Hepatocyte (in vitro differentiated cells): Measurements from ENCODE around the gene MRAP2. TPM values are rescaled to one million over a fixed set of nuclear protein-coding genes. Genes with fewer than 3 reads are reported as not detected.

Experiments used
- DNase-seq: peaks from one replicate; pipeline ENCODE4 v3.0.0-alpha.2; 2016; ENCODE audit warnings: low spot score
- H2AFZ ChIP-seq: fragments of 200-600 bp; sonication (generic); 2 replicates; pipeline ENCODE4 v1.6.0; 2016; ENCODE audit warnings: antibody characterized with exemption, mild to moderate bottlenecking
- H3K27ac ChIP-seq: fragments of 200-600 bp; sonication (generic); 2 replicates; pipeline ENCODE4 v1.5.1; 2016; ENCODE audit warnings: mild to moderate bottlenecking
- H3K27me3 ChIP-seq: fragments of 200-600 bp; sonication (generic); 2 replicates; pipeline ENCODE4 v1.6.1; 2016
- H3K36me3 ChIP-seq: fragments of 200-600 bp; sonication (generic); replicated peaks from 2 replicates; pipeline ENCODE4 v1.5.1; 2016; ENCODE audit warnings: low read depth; ENCODE audit not compliant: insufficient read depth
- H3K4me1 ChIP-seq: fragments of 200-600 bp; sonication (generic); 2 replicates; pipeline ENCODE4 v1.5.1; 2016; ENCODE audit warnings: mild to moderate bottlenecking, moderate library complexity; ENCODE audit not compliant: insufficient read depth
- H3K4me2 ChIP-seq: fragments of 200-600 bp; sonication (generic); 2 replicates; pipeline ENCODE4 v1.6.0; 2016
- H3K4me3 ChIP-seq: fragments of 200-600 bp; sonication (generic); 2 replicates; pipeline ENCODE4 v1.5.1; 2016; ENCODE audit warnings: mild to moderate bottlenecking
- H3K79me2 ChIP-seq: fragments of 200-600 bp; sonication (generic); 2 replicates; pipeline ENCODE4 v1.6.0; 2017; ENCODE audit warnings: mild to moderate bottlenecking
- H3K9me2 ChIP-seq: fragments of 200-600 bp; sonication (generic); replicated peaks from 2 replicates; pipeline ENCODE4 v1.6.0; 2017; ENCODE audit warnings: mild to moderate bottlenecking; ENCODE audit not compliant: insufficient read depth
- H3K9me3 ChIP-seq: fragments of 200-600 bp; sonication (generic); 2 replicates; pipeline ENCODE4 v1.5.1; 2016; ENCODE audit warnings: low read depth, mild to moderate bottlenecking
- H4K20me1 ChIP-seq: fragments of 200-600 bp; sonication (generic); 2 replicates; pipeline ENCODE4 v1.6.0; 2016; ENCODE audit warnings: mild to moderate bottlenecking; ENCODE audit not compliant: insufficient read depth, poor library complexity, severe bottlenecking
- CTCF ChIP-seq: fragments of 200-600 bp; sonication (generic); IDR thresholded peaks from 2 replicates; pipeline ENCODE4 v1.5.1; 2016; ENCODE audit warnings: antibody characterized with exemption, mild to moderate bottlenecking; ENCODE audit not compliant: poor library complexity
- EZH2 ChIP-seq: fragments of 200-600 bp; sonication (generic); IDR thresholded peaks from 2 replicates; pipeline ENCODE4 v1.6.1; 2016; ENCODE audit warnings: antibody characterized with exemption, mild to moderate bottlenecking, borderline replicate concordance
- EZH2phosphoT487 ChIP-seq: fragments of 200-600 bp; sonication (generic); IDR thresholded peaks from one replicate; pipeline ENCODE4 v1.6.1; 2018; ENCODE audit warnings: antibody characterized with exemption, mild to moderate bottlenecking, low read depth, moderate library complexity; ENCODE audit not compliant: unreplicated experiment, severe bottlenecking
- polyA plus RNA-seq: library from polyadenylated mRNA; unstranded; fragments of >200 nt; fragmentation: Nextera tagmentation; extraction: Ambion mirVana; gene quantifications from 2 replicates; pipeline ENCODE4 v1.2.1, GENCODE V29; 2016
- total RNA-seq: library from RNA; depleted of rRNA; stranded (reverse); fragments of >200 nt; gene quantifications from 2 replicates; pipeline ENCODE4 v1.2.3, GENCODE V29; 2014

MRAP2 gene
- total and polyA plus RNA-seq, 2 experiments from 2014 or later, result 2.2 to 2.5 TPM

GRCh38 chr6:84139311-84139710, 105.7 kb downstream of the MRAP2 start:
- no peaks in the 10 kb centered on the region for H3K9me2 ChIP-seq
- no peaks in the 10 kb centered on the region for H3K9me3 ChIP-seq
- no peak overlapping the region for H3K27ac ChIP-seq
- H3K79me2 ChIP-seq, result no peaks in the 10 kb centered on the region
- H2AFZ ChIP-seq, result no peak overlapping the region
- H3K36me3 ChIP-seq, result no peaks in the 10 kb centered on the region
- TF ChIP-seq EZH2 (no peak), CTCF (no peak), EZH2phosphoT487 (no peak)
- H3K4me1 ChIP-seq, result no peaks in the 10 kb centered on the region
- no peak overlapping the region for H3K4me2 ChIP-seq
- H3K27me3 ChIP-seq, result no peaks in the 10 kb centered on the region
- no peaks in the 10 kb centered on the region for H4K20me1 ChIP-seq
- no peak for DNase-seq
- H3K4me3 ChIP-seq, result no peak overlapping the region

Other genes starting within 250 kb of the MRAP2 start
- not detected in 2 replicates for gene RIPPLY2, start 180.4 kb upstream of the MRAP2 start, total RNA-seq
- 0.91 TPM in 1 of 2 replicates, not detected in the other for gene RIPPLY2, start 180.4 kb upstream of the MRAP2 start, polyA plus RNA-seq
- gene CYB5R4, start 174.1 kb upstream of the MRAP2 start, total RNA-seq, result 10.3 and 12.6 TPM in 2 replicates
- 10.4 and 10.7 TPM in 2 replicates for gene CYB5R4, start 174.1 kb upstream of the MRAP2 start, polyA plus RNA-seq
- gene CEP162, start 193.9 kb downstream of the MRAP2 start, total RNA-seq, result 13.1 and 13.7 TPM in 2 replicates
- gene CEP162, start 193.9 kb downstream of the MRAP2 start, polyA plus RNA-seq, result 2.7 and 4.1 TPM in 2 replicates